B cell (primary cell): ENCODE data around the gene NCBP3.
"Not testable (repeated sequence)": the region's sequence is repeated elsewhere in the genome, so short reads cannot be mapped to it uniquely, and the experiment has no call there.

Experiments used
- CTCF ChIP-seq: fragments of 200-600 bp; IDR thresholded peaks from one replicate; pipeline ENCODE4 v1.8.0; 2022; ENCODE audit warnings: antibody characterized with exemption, mild to moderate bottlenecking
- EZH2 ChIP-seq: IDR thresholded peaks from 2 replicates; pipeline ENCODE4 v1.6.1; 2012; ENCODE audit warnings: borderline replicate concordance, low read depth, mild to moderate bottlenecking, moderate library complexity, low read length; ENCODE audit not compliant: insufficient read depth, poor library complexity, severe bottlenecking

- not testable (repeated sequence) for TF ChIP-seq EZH2, CTCF
Observed at GRCh38 chr17:3794152-3794551, 51.9 kb downstream of the NCBP3 start.
